Memory B cell (primary cell): ENCODE measurements around the gene SLC35D2.

ENCODE experiments used
- ATAC-seq: fragments of 150-1000 bp; cut with Tn5 transposase; 2 replicates; pipeline ENCODE4 v1.10.0; 2021; ENCODE audit warnings: low read depth, mild to moderate bottlenecking, moderate library complexity
- DNase-seq, 2 donors: peaks; one replicate each; pipeline ENCODE4 v3.0.0; 2022; ENCODE audit warnings: low spot score in 2 of 2
- H3K27ac Mint-ChIP-seq: one replicate; pipeline ENCODE4 v1.8.0; 2022; ENCODE audit warnings: mild to moderate bottlenecking, moderate library complexity, mixed read lengths
- H3K27me3 Mint-ChIP-seq: one replicate; pipeline ENCODE4 v1.8.0; 2022; ENCODE audit warnings: mixed read lengths
- H3K36me3 Mint-ChIP-seq: one replicate; pipeline ENCODE4 v1.8.0; 2022; ENCODE audit warnings: mild to moderate bottlenecking, mixed read lengths
- H3K4me1 Mint-ChIP-seq: one replicate; pipeline ENCODE4 v1.8.0; 2022; ENCODE audit warnings: mixed read lengths
- H3K4me3 Mint-ChIP-seq: one replicate; pipeline ENCODE4 v1.8.0; 2022; ENCODE audit warnings: mild to moderate bottlenecking, moderate library complexity, mixed read lengths
- H3K9me3 Mint-ChIP-seq: one replicate; pipeline ENCODE4 v1.8.0; 2022; ENCODE audit warnings: mixed read lengths

The SLC35D2 gene

DNA sequence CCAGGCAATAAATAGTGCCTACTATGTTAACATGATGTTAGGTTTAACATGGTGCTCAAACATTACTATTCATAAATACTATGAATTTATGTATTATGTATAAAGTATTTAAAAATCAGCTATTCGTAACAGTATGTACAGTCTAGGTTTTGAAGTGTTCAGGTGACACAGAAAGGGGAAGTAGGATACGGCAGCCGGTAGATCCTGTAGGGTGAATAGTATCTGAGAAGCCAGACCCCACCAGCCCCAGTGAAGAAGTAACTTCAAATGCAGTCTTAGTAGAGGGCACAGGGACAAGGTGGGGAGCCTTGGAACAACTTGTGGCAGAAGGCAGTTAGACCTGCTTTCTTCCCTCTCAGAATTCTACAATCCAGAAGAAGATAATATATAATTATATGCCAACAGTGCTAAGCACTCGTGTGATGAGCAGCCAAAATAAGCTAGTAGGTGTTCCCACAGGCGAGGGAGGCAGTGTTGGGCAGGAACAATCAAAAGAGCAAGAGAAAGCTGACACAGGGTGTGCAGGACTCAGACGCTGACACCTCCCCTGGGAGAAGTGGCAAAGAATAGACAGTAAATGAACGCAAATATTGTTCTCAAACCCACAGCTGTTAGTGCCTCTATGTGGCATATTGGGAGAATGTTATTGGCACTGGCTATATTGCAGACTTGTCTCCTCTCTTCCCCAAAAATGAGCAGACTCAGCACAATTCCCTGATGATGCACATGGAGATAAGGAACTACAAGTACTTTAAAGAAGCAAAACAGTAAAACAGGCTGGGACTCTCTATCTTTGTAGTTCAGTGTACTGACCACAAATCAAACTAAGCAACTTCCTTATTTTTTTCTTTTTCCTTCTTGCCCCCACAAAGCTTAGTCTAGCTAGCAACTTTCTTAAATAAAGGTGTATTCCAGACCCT lies 30.1 kb upstream of the SLC35D2 start:
- Mint-ChIP-seq H3K4me3 (peak overlapping the region; percentile 89), H3K9me3 (no peaks in the 10 kb centered on the region), H3K27ac (peak overlapping the region; percentile 82), H3K27me3 (no peaks in the 10 kb centered on the region), H3K36me3 (no peaks in the 10 kb centered on the region), H3K4me1 (peaks cover 21% of the 10 kb centered on the region)
- DNase-seq (peak in 1 of 2 donors; percentile 32), ATAC-seq (peak; percentile 52)

GRCh38 chr9:96412174-96412913 lies 28.8 kb upstream of the SLC35D2 start:
- peak overlapping the region; percentile 82 for H3K27ac Mint-ChIP-seq
- no peak overlapping the region for H3K4me3 Mint-ChIP-seq
- no peaks in the 10 kb centered on the region for H3K36me3 Mint-ChIP-seq
- H3K4me1 Mint-ChIP-seq: peaks cover 21% of the 10 kb centered on the region
- no peaks in the 10 kb centered on the region for H3K9me3 Mint-ChIP-seq
- no peaks in the 10 kb centered on the region for H3K27me3 Mint-ChIP-seq
- ATAC-seq: no peak
- DNase-seq: no peak

- peaks cover 15% of the 10 kb centered on the region for H3K4me1 Mint-ChIP-seq
Measured at GRCh38 chr9:96411129-96411838, 27.8 kb upstream of the SLC35D2 start.

GRCh38 chr9:96408409-96409280 lies 25.1 kb upstream of the SLC35D2 start:
- peaks cover 10% of the 10 kb centered on the region for H3K4me1 Mint-ChIP-seq
- H3K36me3 Mint-ChIP-seq: no peaks in the 10 kb centered on the region
- H3K4me3 Mint-ChIP-seq: no peak overlapping the region
- no peaks in the 10 kb centered on the region for H3K9me3 Mint-ChIP-seq
- H3K27me3 Mint-ChIP-seq: no peaks in the 10 kb centered on the region
- no peak for DNase-seq
- ATAC-seq: no peak
- no peak overlapping the region for H3K27ac Mint-ChIP-seq

More at GRCh38 chr9:96411129-96411838, 27.8 kb upstream of the SLC35D2 start:
- ATAC-seq: no peak
- no peak overlapping the region for H3K4me3 Mint-ChIP-seq
- no peaks in the 10 kb centered on the region for H3K9me3 Mint-ChIP-seq
- H3K27me3 Mint-ChIP-seq: no peaks in the 10 kb centered on the region
- H3K27ac Mint-ChIP-seq: no peak overlapping the region
- DNase-seq: no peak
- no peaks in the 10 kb centered on the region for H3K36me3 Mint-ChIP-seq

DNA sequence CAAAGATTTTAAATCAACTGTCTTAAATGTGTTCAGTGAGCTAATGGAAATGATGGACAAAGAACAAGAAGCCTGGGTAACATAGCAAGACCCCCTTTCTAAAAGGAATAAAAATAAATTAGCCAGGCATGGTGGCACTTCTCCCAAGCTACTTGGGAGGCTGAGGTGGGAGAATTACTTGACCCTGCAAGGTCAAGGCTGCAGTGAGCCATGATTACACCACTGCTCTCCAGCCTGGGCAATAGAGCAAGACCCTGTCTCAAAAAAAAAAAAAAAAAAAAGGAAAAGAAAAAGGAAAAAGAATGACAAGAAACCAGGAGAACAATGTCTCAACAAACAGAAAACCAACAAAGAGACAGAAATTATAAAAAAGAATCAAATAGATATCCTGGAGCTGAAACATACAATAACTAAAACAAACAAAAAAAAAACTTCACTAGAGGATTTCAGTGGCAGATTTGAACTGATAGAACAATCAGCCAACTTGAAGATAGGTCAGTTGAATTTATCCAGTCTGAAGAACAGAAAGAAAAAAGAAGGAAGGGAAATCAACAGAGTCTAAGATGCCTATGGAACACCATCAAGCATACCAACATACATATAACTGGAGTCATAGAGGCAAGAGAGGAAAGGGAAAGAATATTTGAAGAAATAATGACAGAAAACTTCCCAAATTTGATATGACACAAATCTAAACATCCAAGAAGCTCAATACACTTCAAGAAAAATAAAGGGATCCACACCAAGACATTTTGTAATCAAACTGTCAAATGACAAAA lies 16.8 kb upstream of the SLC35D2 start:
- Mint-ChIP-seq H3K9me3 (peaks cover 3% of the 10 kb centered on the region), H3K36me3 (peaks cover 8% of the 10 kb centered on the region), H3K27ac (no peak overlapping the region), H3K27me3 (no peaks in the 10 kb centered on the region), H3K4me1 (peaks cover 14% of the 10 kb centered on the region), H3K4me3 (no peak overlapping the region)
- DNase-seq (no peak), ATAC-seq (no peak)

- peak overlapping the region; percentile 24 for H3K27ac Mint-ChIP-seq
- H3K4me1 Mint-ChIP-seq: peaks cover 14% of the 10 kb centered on the region
- ATAC-seq (no peak), DNase-seq (no peak)
- H3K27me3 Mint-ChIP-seq: no peaks in the 10 kb centered on the region
- peak overlapping the region; percentile 21 for H3K4me3 Mint-ChIP-seq
- H3K9me3 Mint-ChIP-seq: peaks cover 3% of the 10 kb centered on the region
- peaks cover 8% of the 10 kb centered on the region for H3K36me3 Mint-ChIP-seq
Measured at GRCh38 chr9:96399325-96399633, 15.8 kb upstream of the SLC35D2 start.

- H3K4me1 Mint-ChIP-seq: peaks cover 14% of the 10 kb centered on the region
- peaks cover 3% of the 10 kb centered on the region for H3K9me3 Mint-ChIP-seq
- H3K4me3 Mint-ChIP-seq: peak overlapping the region; percentile 21
- peaks cover 8% of the 10 kb centered on the region for H3K36me3 Mint-ChIP-seq
- ATAC-seq (peak; percentile 38), DNase-seq (no peak)
- H3K27ac Mint-ChIP-seq: peak overlapping the region; percentile 24
- H3K27me3 Mint-ChIP-seq: no peaks in the 10 kb centered on the region
Measured at GRCh38 chr9:96398582-96399324, 15.2 kb upstream of the SLC35D2 start.

GRCh38 chr9:96395964-96396363 lies 12.5 kb upstream of the SLC35D2 start:
- Mint-ChIP-seq H3K9me3 (peaks cover 3% of the 10 kb centered on the region), H3K27me3 (no peaks in the 10 kb centered on the region), H3K36me3 (peaks cover 14% of the 10 kb centered on the region), H3K4me3 (no peak overlapping the region), H3K4me1 (peaks cover 14% of the 10 kb centered on the region), H3K27ac (no peak overlapping the region)
- DNase-seq (no peak), ATAC-seq (no peak)

DNA sequence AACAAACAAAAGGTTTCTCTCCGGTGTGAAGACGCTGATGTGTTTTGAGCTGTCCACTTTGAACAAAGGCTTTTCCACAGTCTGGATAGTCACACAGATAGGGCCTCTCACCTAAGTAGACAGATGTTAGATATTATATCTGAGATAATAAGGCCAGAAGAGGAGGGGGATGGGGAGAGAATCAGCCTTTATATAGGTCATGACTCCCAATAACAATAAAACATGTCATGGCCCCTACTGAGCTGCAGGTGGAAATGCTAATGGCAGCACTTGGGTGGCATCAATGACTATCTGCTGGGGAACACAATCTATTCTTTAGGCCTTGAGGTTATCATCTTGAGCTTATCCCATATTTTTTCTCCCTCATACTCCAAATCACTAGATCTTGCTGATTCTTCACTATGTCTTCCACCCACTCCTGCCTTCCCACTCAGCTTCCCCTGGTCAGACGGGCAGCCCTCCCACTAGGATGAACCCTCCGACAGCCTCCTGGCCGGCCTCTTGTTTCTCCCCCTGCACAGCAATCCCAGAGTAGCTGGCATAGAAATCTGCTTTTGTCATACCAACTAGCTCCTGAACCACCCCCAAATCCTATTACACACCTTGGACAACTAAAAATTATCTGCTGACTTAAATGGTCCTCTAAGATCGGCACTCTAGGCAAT lies 11.5 kb upstream of the SLC35D2 start:
- ATAC-seq: no peak
- peaks cover 1% of the 10 kb centered on the region for H3K9me3 Mint-ChIP-seq
- H3K27ac Mint-ChIP-seq: no peak overlapping the region
- H3K36me3 Mint-ChIP-seq: peaks cover 13% of the 10 kb centered on the region
- H3K4me3 Mint-ChIP-seq: no peak overlapping the region
- H3K27me3 Mint-ChIP-seq: no peaks in the 10 kb centered on the region
- peaks cover 14% of the 10 kb centered on the region for H3K4me1 Mint-ChIP-seq
- DNase-seq: no peak

- no peak overlapping the region for H3K27ac Mint-ChIP-seq
- H3K36me3 Mint-ChIP-seq: peaks cover 9% of the 10 kb centered on the region
- H3K9me3 Mint-ChIP-seq: no peaks in the 10 kb centered on the region
- H3K27me3 Mint-ChIP-seq: no peaks in the 10 kb centered on the region
- H3K4me3 Mint-ChIP-seq: no peak overlapping the region
- DNase-seq (no peak), ATAC-seq (no peak)
- no peaks in the 10 kb centered on the region for H3K4me1 Mint-ChIP-seq
Measured at GRCh38 chr9:96392263-96392662, 8.8 kb upstream of the SLC35D2 start.

- DNase-seq (no peak), ATAC-seq (no peak)
- Mint-ChIP-seq H3K27me3 (no peaks in the 10 kb centered on the region), H3K27ac (peak overlapping the region; percentile 1), H3K4me1 (no peaks in the 10 kb centered on the region), H3K9me3 (no peaks in the 10 kb centered on the region), H3K36me3 (peaks cover 9% of the 10 kb centered on the region), H3K4me3 (no peak overlapping the region)
Measured at GRCh38 chr9:96391021-96391765, 7.7 kb upstream of the SLC35D2 start.
